Fibroblast of lung (primary cell): ENCODE results near the gene TET1. TPM values are rescaled to one million over a fixed set of nuclear protein-coding genes. Genes with fewer than 3 reads are reported as not detected.

Experiments used
- DNase-seq, 2 donors: peaks; one replicate each; pipeline versions ENCODE4 v3.0.0 to v3.0.0-alpha.2; 2010; ENCODE audit warnings: low read depth in 2 of 2
- H2AFZ ChIP-seq: 2 replicates; pipeline ENCODE4 v1.5.1; 2012; ENCODE audit warnings: low read length, control low read depth, inconsistent platforms
- H3K27ac ChIP-seq: 2 replicates; pipeline ENCODE4 v1.5.1; 2011; ENCODE audit warnings: low read length, control low read depth; ENCODE audit not compliant: insufficient read depth
- H3K27me3 ChIP-seq: 2 replicates; pipeline ENCODE4 v1.5.1; 2011; ENCODE audit warnings: mild to moderate bottlenecking, low read length; ENCODE audit not compliant: control insufficient read depth, insufficient read depth
- H3K36me3 ChIP-seq: 2 replicates; pipeline ENCODE4 v1.5.1; 2011; ENCODE audit warnings: low read length; ENCODE audit not compliant: control insufficient read depth, insufficient read depth
- H3K4me1 ChIP-seq: 2 replicates; pipeline ENCODE4 v1.5.1; 2011; ENCODE audit warnings: low read length; ENCODE audit not compliant: control insufficient read depth, insufficient read depth; ENCODE audit errors: extremely low read depth
- H3K4me2 ChIP-seq: 2 replicates; pipeline ENCODE4 v1.5.1; 2011; ENCODE audit warnings: low read length, control low read depth; ENCODE audit not compliant: insufficient read depth; ENCODE audit errors: extremely low read depth
- H3K4me3 ChIP-seq, 4 experiments: fragments of 200-600 bp in 1 of 4; sonication (generic) in 1 of 4; replicated peaks in 1 of 4; 2 replicates each; pipeline ENCODE4 v1.5.1; 2011 to 2016; ENCODE audit warnings: low read length in 4 of 4, low read depth in 3 of 4, mild to moderate bottlenecking in 3 of 4, control low read depth in 2 of 4, inconsistent platforms in 1 of 4, mixed read lengths in 1 of 4; ENCODE audit not compliant: insufficient read depth in 1 of 4; ENCODE audit errors: control extremely low read depth in 1 of 4
- H3K79me2 ChIP-seq: 2 replicates; pipeline ENCODE4 v1.5.1; 2012; ENCODE audit warnings: mild to moderate bottlenecking, low read length, inconsistent platforms; ENCODE audit not compliant: control insufficient read depth, insufficient read depth
- H3K9ac ChIP-seq: 2 replicates; pipeline ENCODE4 v1.5.1; 2011; ENCODE audit warnings: mild to moderate bottlenecking, low read length, control low read depth; ENCODE audit not compliant: insufficient read depth
- H3K9me3 ChIP-seq: 2 replicates; pipeline ENCODE4 v1.5.1; 2012; ENCODE audit warnings: low read depth, low read length; ENCODE audit not compliant: control insufficient read depth, insufficient read depth
- H4K20me1 ChIP-seq: 2 replicates; pipeline ENCODE4 v1.5.1; 2011; ENCODE audit warnings: low read length; ENCODE audit not compliant: control insufficient read depth, insufficient read depth; ENCODE audit errors: extremely low read depth
- CTCF ChIP-seq, 2 donors: IDR thresholded peaks in 1 of 2; conservative IDR thresholded peaks in 1 of 2; 1 replicate in 1 of 2; 2 replicates in 1 of 2; pipeline ENCODE4 v1.5.1; 2011 to 2012; ENCODE audit warnings: low read length in 2 of 2, control low read depth in 1 of 2, inconsistent platforms in 1 of 2, low read depth in 1 of 2, mild to moderate bottlenecking in 1 of 2
- EZH2 ChIP-seq: IDR thresholded peaks from 2 replicates; pipeline ENCODE4 v1.5.1; 2012; ENCODE audit warnings: low read length, control low read depth, mild to moderate bottlenecking; ENCODE audit errors: missing control alignments
- polyA plus RNA-seq, 2 donors: library from polyadenylated mRNA; depleted of rRNA in 1 of 2; stranded (reverse) in 1 of 2; unstranded in 1 of 2; fragments of >200 nt; gene quantifications; 2 replicates each; pipeline ENCODE4 v1.2.1, GENCODE V29; 2011 to 2012; ENCODE audit warnings: missing spikeins in 1 of 2
- total RNA-seq: library from RNA; depleted of rRNA; stranded (reverse); fragments of >200 nt; gene quantifications from 2 replicates; pipeline ENCODE4 v1.2.1, GENCODE V29; 2014

The TET1 gene
- total and polyA plus RNA-seq, 2 donors (not counting 1 experiment from before 2014, with no cell fraction given), result 3.3 to 4.7 TPM

- TF ChIP-seq CTCF (conservative IDR thresholded peaks at IDR 0.05 in 1 of 2, IDR thresholded peaks at IDR 0.05 in 1 of 2; ENCODE audit: low read depth in 1 of 2, low read length in 2 of 2) (no peak), EZH2 (no peak)
- Histone ChIP-seq H3K4me1 (peaks cover 4% of the 10 kb centered on the region), H3K9me3 (no peaks in the 10 kb centered on the region), H3K79me2 (peaks cover 25% of the 10 kb centered on the region), H4K20me1 (no peaks in the 10 kb centered on the region), H3K4me2 (peak overlapping the region; percentile 95), H3K9ac (peak overlapping the region; percentile 33), H3K36me3 (no peaks in the 10 kb centered on the region), H3K4me3 (peak overlapping the region; percentile 28 to 95 (median 72)), H3K27me3 (no peaks in the 10 kb centered on the region), H3K27ac (peak overlapping the region; percentile 69), H2AFZ (peak overlapping the region; percentile 73)
- peak; percentile 67 to 75 for DNase-seq
These were observed 2.8 kb downstream of the TET1 start for GRCh38 chr10:68562661-68563570.

- H3K4me3 ChIP-seq, result no peak overlapping the region
- H3K36me3 ChIP-seq, result no peaks in the 10 kb centered on the region
- no peak for TF ChIP-seq CTCF (conservative IDR thresholded peaks at IDR 0.05 in 1 of 2, IDR thresholded peaks at IDR 0.05 in 1 of 2; ENCODE audit: low read depth in 1 of 2, low read length in 2 of 2)
- TF ChIP-seq EZH2, result no peak
- H3K27ac ChIP-seq, result no peak overlapping the region
- H3K79me2 ChIP-seq, result peaks cover 25% of the 10 kb centered on the region
- H3K4me2 ChIP-seq, result no peak overlapping the region
- peaks cover 1% of the 10 kb centered on the region for H3K4me1 ChIP-seq
- no peak overlapping the region for H2AFZ ChIP-seq
- no peaks in the 10 kb centered on the region for H3K9me3 ChIP-seq
- H3K27me3 ChIP-seq, result no peaks in the 10 kb centered on the region
- no peak overlapping the region for H3K9ac ChIP-seq
- no peaks in the 10 kb centered on the region for H4K20me1 ChIP-seq
- DNase-seq, result no peak
These were observed 4.6 kb downstream of the TET1 start for GRCh38 chr10:68564712-68565111.

- Histone ChIP-seq H3K27me3 (no peaks in the 10 kb centered on the region), H3K9ac (no peak overlapping the region), H2AFZ (no peak overlapping the region), H4K20me1 (no peaks in the 10 kb centered on the region), H3K4me2 (no peak overlapping the region), H3K9me3 (no peaks in the 10 kb centered on the region), H3K27ac (no peak overlapping the region), H3K4me1 (no peaks in the 10 kb centered on the region), H3K36me3 (no peaks in the 10 kb centered on the region), H3K79me2 (peaks cover 22% of the 10 kb centered on the region), H3K4me3 (no peak overlapping the region)
- DNase-seq, result no peak
- TF ChIP-seq CTCF (conservative IDR thresholded peaks at IDR 0.05 in 1 of 2, IDR thresholded peaks at IDR 0.05 in 1 of 2; ENCODE audit: low read depth in 1 of 2, low read length in 2 of 2), result no peak
- TF ChIP-seq EZH2, result no peak
These were observed 5.5 kb downstream of the TET1 start for GRCh38 chr10:68565658-68566057.
